ENCODE results near the gene MECP2. TPM values are rescaled to one million over a fixed set of nuclear protein-coding genes. Genes with fewer than 3 reads are reported as not detected.

MECP2 gene
- total RNA-seq, 4 donors from 2014 or later = 19.7 to 76.0 (median 33.9) TPM

DNA sequence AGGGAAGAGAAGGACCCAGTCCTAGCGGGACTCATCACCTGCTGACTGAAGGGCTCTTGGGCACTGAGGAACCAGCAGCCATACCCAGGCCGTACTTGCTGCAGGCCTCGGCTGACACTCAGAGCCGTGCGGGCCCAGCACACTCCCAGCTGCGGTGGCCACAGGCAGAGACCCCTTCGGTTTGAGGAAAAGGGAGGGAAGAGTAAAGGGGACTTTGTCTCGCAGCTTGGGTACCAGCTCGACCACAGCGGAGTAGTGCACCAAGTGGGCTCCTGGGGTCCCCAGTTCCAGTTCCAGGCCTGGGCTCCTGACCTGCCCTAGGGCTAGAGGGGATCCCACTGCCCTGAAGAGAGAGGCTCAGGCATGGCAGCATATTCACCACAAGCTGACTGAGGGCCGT lies 28.6 kb upstream of the MECP2 start:
- 91% methylated on average over 4 of the region's 11 CpGs for WGBS
- Histone ChIP-seq H3K27ac (no peak overlapping the region), H3K9me3 (no peaks in the 10 kb centered on the region), H3K36me3 (no peaks in the 10 kb centered on the region), H3K4me1 (no peaks in the 10 kb centered on the region), H3K27me3 (no peaks in the 10 kb centered on the region), H3K4me3 (no peak overlapping the region)
- no peak for DNase-seq (ENCODE audit: low spot score in 2 of 2)
- TF ChIP-seq POLR2AphosphoS5 (IDR thresholded peaks at IDR 0.05) (no peak), POLR2A (IDR thresholded peaks at IDR 0.05) (no peak), EP300 (IDR thresholded peaks at IDR 0.05) (no peak)
- TF ChIP-seq, protein P1, sequence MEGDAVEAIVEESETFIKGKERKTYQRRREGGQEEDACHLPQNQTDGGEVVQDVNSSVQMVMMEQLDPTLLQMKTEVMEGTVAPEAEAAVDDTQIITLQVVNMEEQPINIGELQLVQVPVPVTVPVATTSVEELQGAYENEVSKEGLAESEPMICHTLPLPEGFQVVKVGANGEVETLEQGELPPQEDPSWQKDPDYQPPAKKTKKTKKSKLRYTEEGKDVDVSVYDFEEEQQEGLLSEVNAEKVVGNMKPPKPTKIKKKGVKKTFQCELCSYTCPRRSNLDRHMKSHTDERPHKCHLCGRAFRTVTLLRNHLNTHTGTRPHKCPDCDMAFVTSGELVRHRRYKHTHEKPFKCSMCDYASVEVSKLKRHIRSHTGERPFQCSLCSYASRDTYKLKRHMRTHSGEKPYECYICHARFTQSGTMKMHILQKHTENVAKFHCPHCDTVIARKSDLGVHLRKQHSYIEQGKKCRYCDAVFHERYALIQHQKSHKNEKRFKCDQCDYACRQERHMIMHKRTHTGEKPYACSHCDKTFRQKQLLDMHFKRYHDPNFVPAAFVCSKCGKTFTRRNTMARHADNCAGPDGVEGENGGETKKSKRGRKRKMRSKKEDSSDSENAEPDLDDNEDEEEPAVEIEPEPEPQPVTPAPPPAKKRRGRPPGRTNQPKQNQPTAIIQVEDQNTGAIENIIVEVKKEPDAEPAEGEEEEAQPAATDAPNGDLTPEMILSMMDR (IDR thresholded peaks at IDR 0.05) = no peak

DNA sequence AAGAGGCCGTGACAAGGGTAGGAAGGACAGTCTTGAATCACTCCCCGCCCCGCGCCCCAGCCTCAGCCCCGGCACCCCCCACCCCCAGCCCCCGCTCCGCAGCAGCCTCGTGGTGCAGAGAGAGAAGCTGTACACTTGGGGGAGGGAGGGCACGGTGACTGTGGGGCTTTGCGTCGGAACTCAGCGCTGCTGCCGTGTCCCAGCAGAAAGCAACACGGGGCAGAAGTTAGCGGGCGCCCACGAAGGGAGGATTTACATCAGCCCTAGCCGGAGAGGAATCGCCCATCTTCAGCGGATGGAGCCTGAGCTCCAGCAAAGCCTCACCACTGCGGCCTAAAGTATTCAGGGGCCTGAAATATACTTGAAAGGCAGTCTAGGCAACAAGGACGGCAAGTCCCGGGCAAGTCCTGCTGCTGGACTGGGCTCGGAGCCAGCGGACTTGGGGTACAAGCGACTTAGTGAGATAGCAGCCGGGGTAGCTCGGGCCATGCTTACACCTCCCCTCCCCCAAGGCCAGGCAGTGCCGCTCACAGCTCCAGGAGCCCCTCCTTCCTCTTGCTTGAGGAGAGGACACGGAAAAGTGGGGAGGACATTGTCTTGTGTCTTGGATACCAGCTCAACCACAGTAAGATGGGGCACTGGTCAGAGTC lies 28.0 kb upstream of the MECP2 start:
- Histone ChIP-seq H3K27ac (no peak overlapping the region), H3K36me3 (no peaks in the 10 kb centered on the region), H3K9me3 (no peaks in the 10 kb centered on the region), H3K4me1 (no peaks in the 10 kb centered on the region), H3K4me3 (no peak overlapping the region), H3K27me3 (no peaks in the 10 kb centered on the region)
- no peak for DNase-seq (ENCODE audit: low spot score in 2 of 2)
- WGBS = 76% methylated on average over 17 of the region's 30 CpGs
- TF ChIP-seq, protein P1 (IDR thresholded peaks at IDR 0.05) = no peak
- TF ChIP-seq POLR2A (IDR thresholded peaks at IDR 0.05) = no peak
- no peak for TF ChIP-seq EP300 (IDR thresholded peaks at IDR 0.05)
- no peak for TF ChIP-seq POLR2AphosphoS5 (IDR thresholded peaks at IDR 0.05)

DNA sequence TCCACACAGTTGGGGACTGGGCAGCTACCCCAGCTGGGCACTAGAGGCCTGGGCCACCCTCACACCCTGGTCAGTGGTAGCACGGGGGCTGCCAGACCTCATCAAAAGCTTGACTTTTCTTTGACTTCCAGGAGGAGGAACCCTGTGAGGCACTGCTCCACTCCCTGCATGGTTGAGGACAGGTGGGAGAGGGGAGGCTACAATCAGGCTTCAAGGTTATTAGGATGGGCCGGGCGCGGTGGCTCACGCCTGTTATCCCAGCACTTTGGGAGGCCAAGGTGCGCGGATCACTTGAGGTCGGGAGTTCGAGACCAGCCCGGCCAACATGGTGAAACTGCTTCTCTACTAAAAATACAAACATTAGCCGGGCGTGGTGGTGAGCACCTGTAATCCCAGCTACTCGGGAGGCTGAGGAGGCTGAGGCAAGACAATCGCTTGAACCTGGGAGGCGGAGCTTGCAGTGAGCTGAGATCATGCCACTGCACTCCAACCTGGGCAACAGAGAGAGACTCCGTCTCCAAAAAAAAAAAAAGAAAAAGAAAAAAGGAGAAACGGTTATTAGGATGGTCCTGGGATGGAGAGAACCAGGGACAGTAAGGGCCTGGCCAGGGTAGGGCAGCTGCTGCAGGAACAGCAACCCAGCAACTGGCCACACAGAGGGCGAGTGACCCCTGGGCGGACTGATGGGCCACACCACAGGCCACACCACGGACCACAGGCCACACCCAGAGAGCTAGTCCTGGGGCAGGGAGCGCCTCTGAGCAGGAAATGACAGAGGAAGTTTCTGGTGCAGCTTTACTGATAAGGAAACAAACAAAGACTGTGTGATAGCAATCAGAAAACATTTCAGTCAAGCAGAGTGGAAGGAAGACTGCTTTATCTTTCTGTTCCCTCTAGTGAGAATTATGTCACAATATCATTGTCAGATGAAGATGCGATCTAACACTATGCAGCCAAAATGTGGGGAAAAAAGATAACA lies 26.0 kb upstream of the MECP2 start:
- Histone ChIP-seq H3K36me3 (no peaks in the 10 kb centered on the region), H3K27me3 (no peaks in the 10 kb centered on the region), H3K4me1 (no peaks in the 10 kb centered on the region), H3K4me3 (no peak overlapping the region), H3K27ac (no peak overlapping the region), H3K9me3 (no peaks in the 10 kb centered on the region)
- 79% methylated on average over 21 of the region's 22 CpGs for WGBS
- DNase-seq (ENCODE audit: low spot score in 2 of 2) = no peak
- TF ChIP-seq, protein P1 (IDR thresholded peaks at IDR 0.05) = no peak
- TF ChIP-seq POLR2AphosphoS5 (IDR thresholded peaks at IDR 0.05) (no peak), POLR2A (IDR thresholded peaks at IDR 0.05) (no peak), EP300 (IDR thresholded peaks at IDR 0.05) (no peak)

- TF ChIP-seq, protein P1 (IDR thresholded peaks at IDR 0.05) = no peak
- TF ChIP-seq EP300 (IDR thresholded peaks at IDR 0.05) (no peak), POLR2AphosphoS5 (IDR thresholded peaks at IDR 0.05) (no peak), POLR2A (IDR thresholded peaks at IDR 0.05) (no peak)
- peak overlapping the region; percentile 24 for H3K27ac ChIP-seq
- no peaks in the 10 kb centered on the region for H3K9me3 ChIP-seq
- no peak for DNase-seq (ENCODE audit: low spot score in 2 of 2)
- H3K4me1 ChIP-seq = no peaks in the 10 kb centered on the region
- no peak overlapping the region for H3K4me3 ChIP-seq
- H3K36me3 ChIP-seq = no peaks in the 10 kb centered on the region
- H3K27me3 ChIP-seq = no peaks in the 10 kb centered on the region
- WGBS = 38% methylated on average over 6 of the region's 11 CpGs
Measured at GRCh38 chrX:154121961-154122360, 24.4 kb upstream of the MECP2 start.

DNA sequence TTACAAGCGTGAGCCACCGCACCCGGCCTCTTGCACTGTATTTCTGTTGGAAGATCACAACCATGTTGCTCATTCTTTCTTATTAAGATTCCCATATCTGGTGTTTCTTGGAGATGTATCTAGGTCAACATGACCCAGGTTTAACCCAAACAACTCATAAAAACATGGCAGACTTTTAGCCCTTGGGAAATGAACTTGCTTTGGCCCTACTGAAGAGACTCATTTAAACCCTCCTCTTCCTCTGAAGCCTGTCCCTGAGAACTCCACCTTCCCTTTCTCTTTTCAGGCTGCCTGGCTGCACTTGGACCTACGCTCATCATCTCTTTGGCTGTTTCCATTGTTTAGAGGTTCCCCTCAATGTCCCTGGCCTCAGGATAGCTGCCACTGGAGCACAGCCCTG lies 23.7 kb upstream of the MECP2 start:
- DNase-seq (ENCODE audit: low spot score in 2 of 2) = no peak
- Histone ChIP-seq H3K4me3 (no peak overlapping the region), H3K4me1 (no peaks in the 10 kb centered on the region), H3K9me3 (no peaks in the 10 kb centered on the region), H3K27me3 (no peaks in the 10 kb centered on the region), H3K36me3 (no peaks in the 10 kb centered on the region), H3K27ac (peak overlapping the region; percentile 24)
- WGBS = 82% methylated on average over 4 of the region's 4 CpGs
- no peak for TF ChIP-seq POLR2AphosphoS5 (IDR thresholded peaks at IDR 0.05)
- no peak for TF ChIP-seq POLR2A (IDR thresholded peaks at IDR 0.05)
- TF ChIP-seq EP300 (IDR thresholded peaks at IDR 0.05) = no peak
- TF ChIP-seq, protein P1 (IDR thresholded peaks at IDR 0.05) = no peak

Data from suprapubic skin (tissue), 4 donors.